ENCODE data around the gene PNMA6A. TPM values are rescaled to one million over a fixed set of nuclear protein-coding genes. Genes with fewer than 3 reads are reported as not detected.
"Not testable (repeated sequence)": the region's sequence is repeated elsewhere in the genome, so short reads cannot be mapped to it uniquely, and the experiment has no call there.

Gene PNMA6A
- total RNA-seq, 1 donor from 2014 or later, result 2.0 TPM

DNA sequence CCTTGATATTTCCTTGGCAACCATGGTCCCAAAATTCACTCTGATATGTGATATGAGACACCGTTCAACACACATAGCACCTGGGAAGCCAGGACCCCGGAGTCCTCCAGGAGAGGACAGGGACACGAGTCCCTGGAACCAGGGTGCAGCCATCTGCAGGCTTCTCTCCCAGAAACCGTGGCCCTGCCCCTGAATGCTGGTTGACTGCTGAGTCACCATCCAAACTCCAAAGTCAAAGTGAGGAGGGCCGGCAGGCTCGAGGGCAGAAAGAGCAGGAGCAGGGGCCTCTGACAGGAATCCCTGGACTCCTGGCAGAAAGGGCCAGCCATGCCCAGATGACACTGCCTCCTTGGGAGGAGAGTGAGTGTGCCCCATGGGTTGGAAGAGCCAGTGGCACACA, 6.9 kb upstream of the PNMA6A start:
- TF ChIP-seq EZH2 (IDR thresholded peaks at IDR 0.05; ENCODE audit: insufficient read depth, low read length), result no peak
- TF ChIP-seq CTCF (IDR thresholded peaks at IDR 0.05; ENCODE audit: insufficient read depth, low read depth, low read length), result no peak
- no peak overlapping the region for H3K4me3 ChIP-seq (ENCODE audit: insufficient read depth, low read depth, low read length)
- no peaks in the 10 kb centered on the region for H3K27me3 ChIP-seq (ENCODE audit: insufficient read depth, low read length)
- DNase-seq (ENCODE audit: low read depth) (no peak), FAIRE-seq (no peak)
- H3K9me3 ChIP-seq (ENCODE audit: insufficient read depth, low read depth, low read length), result no peaks in the 10 kb centered on the region
- no peaks in the 10 kb centered on the region for H3K79me2 ChIP-seq (ENCODE audit: insufficient read depth, low read length)
- H2AFZ ChIP-seq (ENCODE audit: low read depth, low read length), result no peak overlapping the region
- H3K4me2 ChIP-seq (ENCODE audit: low read length), result no peak overlapping the region
- Mint-ChIP-seq H3K4me3 (ENCODE audit: unreplicated experiment) (no peak overlapping the region), H3K27me3 (ENCODE audit: low read depth, unreplicated experiment) (no peaks in the 10 kb centered on the region), H3K9me3 (ENCODE audit: unreplicated experiment) (no peaks in the 10 kb centered on the region), H3K36me3 (ENCODE audit: low read depth, unreplicated experiment) (no peaks in the 10 kb centered on the region), H3K27ac (ENCODE audit: unreplicated experiment) (no peak overlapping the region), H3K4me1 (ENCODE audit: low read depth, unreplicated experiment) (no peaks in the 10 kb centered on the region)
- no peaks in the 10 kb centered on the region for H4K20me1 ChIP-seq (ENCODE audit: insufficient read depth, low read length)
- no peak overlapping the region for H3K9ac ChIP-seq (ENCODE audit: low read length)
- no peaks in the 10 kb centered on the region for H3K4me1 ChIP-seq (ENCODE audit: insufficient read depth, low read length)
- no peak overlapping the region for H3K27ac ChIP-seq (ENCODE audit: low read depth, low read length)
- H3K36me3 ChIP-seq (ENCODE audit: insufficient read depth, low read length), result no peaks in the 10 kb centered on the region

DNA sequence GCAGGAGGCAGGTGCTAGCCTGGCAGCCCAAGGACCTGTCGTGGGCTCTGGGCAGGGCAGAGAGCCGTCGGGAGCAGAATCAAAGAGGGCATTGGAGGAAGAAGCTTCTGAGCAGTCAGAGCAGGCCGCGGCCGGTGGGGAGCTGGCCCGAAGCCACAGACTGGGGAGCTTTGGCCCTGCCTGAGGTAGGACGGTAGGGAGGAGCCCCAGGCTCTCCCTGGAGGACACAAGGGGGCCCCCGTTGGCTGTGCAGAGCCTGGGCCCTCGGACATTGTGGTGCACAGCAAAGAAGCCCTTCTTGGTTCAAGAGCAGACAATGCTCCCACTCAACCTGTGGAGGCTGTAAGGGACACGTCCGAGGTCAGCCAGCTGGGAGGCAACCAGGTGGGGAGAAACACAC, 5.9 kb upstream of the PNMA6A start:
- H2AFZ ChIP-seq (ENCODE audit: low read depth, low read length); H3K36me3 ChIP-seq (ENCODE audit: insufficient read depth, low read length); H3K79me2 ChIP-seq (ENCODE audit: insufficient read depth, low read length); H3K36me3 Mint-ChIP-seq (ENCODE audit: low read depth, unreplicated experiment); H3K27ac Mint-ChIP-seq (ENCODE audit: unreplicated experiment); FAIRE-seq; H3K9me3 ChIP-seq (ENCODE audit: insufficient read depth, low read depth, low read length); H3K27me3 ChIP-seq (ENCODE audit: insufficient read depth, low read length); H3K27ac ChIP-seq (ENCODE audit: low read depth, low read length); H3K27me3 Mint-ChIP-seq (ENCODE audit: low read depth, unreplicated experiment); H3K4me3 Mint-ChIP-seq (ENCODE audit: unreplicated experiment); H3K9me3 Mint-ChIP-seq (ENCODE audit: unreplicated experiment); H3K4me1 Mint-ChIP-seq (ENCODE audit: low read depth, unreplicated experiment); H3K9ac ChIP-seq (ENCODE audit: low read length); H4K20me1 ChIP-seq (ENCODE audit: insufficient read depth, low read length); H3K4me2 ChIP-seq (ENCODE audit: low read length); DNase-seq (ENCODE audit: low read depth); H3K4me1 ChIP-seq (ENCODE audit: insufficient read depth, low read length); H3K4me3 ChIP-seq (ENCODE audit: insufficient read depth, low read depth, low read length): not testable (repeated sequence)

- not testable (repeated sequence) for FAIRE-seq; H3K4me3 Mint-ChIP-seq (ENCODE audit: unreplicated experiment); H2AFZ ChIP-seq (ENCODE audit: low read depth, low read length); DNase-seq (ENCODE audit: low read depth); H3K27me3 Mint-ChIP-seq (ENCODE audit: low read depth, unreplicated experiment); H3K27me3 ChIP-seq (ENCODE audit: insufficient read depth, low read length); H3K36me3 ChIP-seq (ENCODE audit: insufficient read depth, low read length); H3K4me1 Mint-ChIP-seq (ENCODE audit: low read depth, unreplicated experiment); H3K9ac ChIP-seq (ENCODE audit: low read length); H4K20me1 ChIP-seq (ENCODE audit: insufficient read depth, low read length); H3K79me2 ChIP-seq (ENCODE audit: insufficient read depth, low read length); H3K36me3 Mint-ChIP-seq (ENCODE audit: low read depth, unreplicated experiment); H3K4me1 ChIP-seq (ENCODE audit: insufficient read depth, low read length); H3K4me3 ChIP-seq (ENCODE audit: insufficient read depth, low read depth, low read length); H3K9me3 Mint-ChIP-seq (ENCODE audit: unreplicated experiment); H3K4me2 ChIP-seq (ENCODE audit: low read length); H3K27ac Mint-ChIP-seq (ENCODE audit: unreplicated experiment); H3K9me3 ChIP-seq (ENCODE audit: insufficient read depth, low read depth, low read length); H3K27ac ChIP-seq (ENCODE audit: low read depth, low read length)
Measured at GRCh38 chrX:153073331-153073730, 1.1 kb downstream of the PNMA6A start.

Measured in astrocyte (in vitro differentiated cells and primary cell).